H1 (cell line): ENCODE measurements around the gene POPDC3. TPM values are rescaled to one million over a fixed set of nuclear protein-coding genes. Genes with fewer than 3 reads are reported as not detected.

Experiments
- CTCF ChIA-PET: fragments of 300-600 bp; sonication (Branson Sonifier 250); formaldehyde crosslinking; loops from one replicate; lab custom pipeline; 2021; ENCODE audit not compliant: partially characterized antibody; lab: Charles Lee
- POLR2A ChIA-PET: fragments of 300-600 bp; sonication (Branson Sonifier 250); formaldehyde crosslinking; loops from one replicate; lab custom pipeline; 2021; ENCODE audit warnings: inconsistent platforms; ENCODE audit not compliant: partially characterized antibody; lab: Charles Lee
- DNase-seq, 2 experiments: peaks; one replicate each; pipeline versions ENCODE4 v3.0.0 to v3.0.0-alpha.2; 2010 to 2022; ENCODE audit warnings: low spot score in 2 of 2, low read depth in 1 of 2, mixed read lengths in 1 of 2
- FAIRE-seq: peaks from 2 replicates; lab custom pipeline; 2011; peaks lifted over from hg19 to GRCh38; lab: Jason Lieb, UNC
- H2AFZ ChIP-seq: 2 replicates; pipeline ENCODE4 v1.8.1; 2012; ENCODE audit warnings: low read length, inconsistent platforms
- H2AK5ac ChIP-seq: 2 replicates; pipeline ENCODE4 v1.6.1; 2013; ENCODE audit warnings: low read depth, low read length
- H2BK120ac ChIP-seq: replicated peaks from 2 replicates; pipeline ENCODE3; 2013; ENCODE audit warnings: low read depth, low read length, inconsistent platforms
- H2BK12ac ChIP-seq: 2 replicates; pipeline ENCODE4 v1.6.1; 2013; ENCODE audit warnings: low read depth, low read length
- H2BK15ac ChIP-seq: 2 replicates; pipeline ENCODE4 v1.6.1; 2013; ENCODE audit warnings: low read length
- H2BK20ac ChIP-seq: 2 replicates; pipeline ENCODE4 v1.6.1; 2013; ENCODE audit warnings: low read length
- H2BK5ac ChIP-seq: 2 replicates; pipeline ENCODE4 v1.6.1; 2013; ENCODE audit warnings: low read depth, low read length
- H3K14ac ChIP-seq: 2 replicates; pipeline ENCODE4 v1.6.1; 2013; ENCODE audit warnings: inconsistent platforms; ENCODE audit not compliant: insufficient read length
- H3K18ac ChIP-seq: 2 replicates; pipeline ENCODE4 v1.6.1; 2013; ENCODE audit warnings: low read length; ENCODE audit errors: extremely low read depth
- H3K23ac ChIP-seq: 2 replicates; pipeline ENCODE4 v1.6.1; 2013; ENCODE audit warnings: inconsistent platforms; ENCODE audit not compliant: insufficient read length
- H3K23me2 ChIP-seq: 2 replicates; pipeline ENCODE4 v1.6.1; 2013; ENCODE audit warnings: low read depth, low read length
- H3K27ac ChIP-seq: 2 replicates; pipeline ENCODE4 v1.6.1; 2011; ENCODE audit warnings: low read depth, low read length, inconsistent platforms
- H3K27me3 ChIP-seq, 4 experiments: replicated peaks in 1 of 4; 1 replicate in 1 of 4; 2 replicates in 3 of 4; pipeline versions ENCODE4 v1.6.1 to v1.8.1; 2011 to 2013; ENCODE audit warnings: low read length in 3 of 4, mild to moderate bottlenecking in 3 of 4, inconsistent platforms in 2 of 4, mixed read lengths in 2 of 4, moderate library complexity in 1 of 4; ENCODE audit not compliant: control insufficient read depth in 3 of 4, insufficient read depth in 3 of 4; ENCODE audit errors: extremely low read depth in 1 of 4
- H3K36me3 ChIP-seq, 4 experiments: 2 replicates each; pipeline versions ENCODE4 v1.6.1 to v1.8.1; 2011 to 2013; ENCODE audit warnings: mild to moderate bottlenecking in 4 of 4, low read length in 3 of 4, moderate library complexity in 2 of 4, control low read depth in 1 of 4, inconsistent platforms in 1 of 4; ENCODE audit not compliant: insufficient read depth in 4 of 4, control insufficient read depth in 2 of 4
- H3K4ac ChIP-seq: replicated peaks from 2 replicates; pipeline ENCODE3; 2013; ENCODE audit warnings: low read length, low read depth, mixed read lengths, inconsistent platforms; ENCODE audit not compliant: insufficient read length
- H3K4me1 ChIP-seq, 4 experiments: replicated peaks in 1 of 4; 1 replicate in 1 of 4; 2 replicates in 3 of 4; pipeline versions ENCODE4 v1.6.1 to v1.8.1; 2011 to 2013; ENCODE audit warnings: low read length in 3 of 4, inconsistent platforms in 2 of 4, mixed read lengths in 1 of 4; ENCODE audit not compliant: insufficient read depth in 4 of 4, control insufficient read depth in 3 of 4
- H3K4me2 ChIP-seq, 2 experiments: 2 replicates each; pipeline versions ENCODE4 v1.6.1 to v1.8.1; 2011 to 2013; ENCODE audit warnings: low read depth in 2 of 2, low read length in 2 of 2, control low read depth in 1 of 2, inconsistent platforms in 1 of 2, mild to moderate bottlenecking in 1 of 2; ENCODE audit not compliant: insufficient read depth in 1 of 2
- H3K4me3 ChIP-seq, 4 experiments: fragments of 200-600, 300-600 bp in 1 of 4; sonication (generic), shearing (Covaris generic), sonication (Bioruptor Twin) in 1 of 4; 2 replicates each; pipeline versions ENCODE4 v1.5.1 to v1.8.1; 2011 to 2016; ENCODE audit warnings: low read length in 4 of 4, low read depth in 3 of 4, control low read depth in 2 of 4, inconsistent platforms in 2 of 4, mild to moderate bottlenecking in 2 of 4, mixed read lengths in 1 of 4, moderate library complexity in 1 of 4; ENCODE audit not compliant: insufficient read depth in 2 of 4; ENCODE audit errors: extremely low read depth in 1 of 4
- H3K56ac ChIP-seq: replicated peaks from 2 replicates; pipeline ENCODE3; 2013; ENCODE audit warnings: low read depth, mild to moderate bottlenecking, mixed read lengths, low read length, inconsistent platforms; ENCODE audit not compliant: insufficient read length
- H3K79me1 ChIP-seq: 2 replicates; pipeline ENCODE4 v1.6.1; 2013; ENCODE audit warnings: low read depth, low read length, control low read depth
- H3K79me2 ChIP-seq, 2 experiments: 2 replicates each; pipeline versions ENCODE4 v1.6.1 to v1.8.1; 2012 to 2013; ENCODE audit warnings: low read length in 2 of 2, mild to moderate bottlenecking in 2 of 2, inconsistent platforms in 1 of 2; ENCODE audit not compliant: insufficient read depth in 2 of 2, control insufficient read depth in 1 of 2
- H3K9ac ChIP-seq, 4 experiments: replicated peaks in 1 of 4; 1 replicate in 1 of 4; 2 replicates in 3 of 4; pipeline versions ENCODE4 v1.6.1 to v1.8.1; 2011 to 2013; ENCODE audit warnings: low read depth in 3 of 4, low read length in 3 of 4, control low read depth in 2 of 4, mild to moderate bottlenecking in 2 of 4, moderate library complexity in 2 of 4, inconsistent platforms in 1 of 4; ENCODE audit errors: extremely low read depth in 1 of 4
- H3K9me3 ChIP-seq, 2 experiments: 2 replicates each; pipeline versions ENCODE4 v1.6.1 to v1.8.1; 2012 to 2013; ENCODE audit warnings: mild to moderate bottlenecking in 2 of 2, moderate library complexity in 2 of 2, control low read depth in 1 of 2, inconsistent platforms in 1 of 2, low read depth in 1 of 2, low read length in 1 of 2, mixed read lengths in 1 of 2; ENCODE audit not compliant: insufficient read depth in 2 of 2
- H4K20me1 ChIP-seq, 2 experiments: replicated peaks in 1 of 2; 2 replicates each; pipeline versions ENCODE3 to v1.8.1; 2011 to 2013; ENCODE audit warnings: inconsistent platforms in 2 of 2, low read length in 2 of 2, mild to moderate bottlenecking in 1 of 2; ENCODE audit not compliant: insufficient read depth in 2 of 2, control insufficient read depth in 1 of 2
- H4K5ac ChIP-seq: 2 replicates; pipeline ENCODE4 v1.6.1; 2013; ENCODE audit warnings: low read length, low read depth, mixed read lengths, inconsistent platforms; ENCODE audit not compliant: insufficient read length
- H4K8ac ChIP-seq: 2 replicates; pipeline ENCODE4 v1.8.0; 2013; ENCODE audit warnings: mild to moderate bottlenecking, moderate library complexity, low read length, inconsistent platforms; ENCODE audit not compliant: insufficient read depth; ENCODE audit errors: extremely low read depth
- H4K91ac ChIP-seq: replicated peaks from 2 replicates; pipeline ENCODE3; 2013; ENCODE audit warnings: low read length, mixed read lengths, inconsistent platforms; ENCODE audit not compliant: insufficient read length
- BCL11A ChIP-seq, 2 experiments: IDR thresholded peaks; one replicate each; pipeline ENCODE4 v1.6.1; 2011; ENCODE audit warnings: low read depth in 2 of 2, low read length in 2 of 2, mild to moderate bottlenecking in 2 of 2
- BRCA1 ChIP-seq: IDR thresholded peaks from 2 replicates; pipeline ENCODE4 v1.6.1; 2012; ENCODE audit warnings: low read depth, low read length, improper control_type of control experiment
- CBX8 ChIP-seq: fragments of 300-800, 300-1000 bp; sonication (generic); IDR thresholded peaks from 2 replicates; pipeline ENCODE4 v1.7.1; 2016; ENCODE audit warnings: low read depth, low read length, borderline replicate concordance
- CEBPB ChIP-seq: IDR thresholded peaks from 2 replicates; pipeline ENCODE4 v1.6.1; 2012; ENCODE audit warnings: low read depth, low read length
- CHD2 ChIP-seq: IDR thresholded peaks from 2 replicates; pipeline ENCODE4 v1.6.1; 2012; ENCODE audit warnings: low read length, improper control_type of control experiment
- CTBP2 ChIP-seq: IDR thresholded peaks from 2 replicates; pipeline ENCODE4 v1.7.0; 2011; ENCODE audit warnings: borderline replicate concordance, mild to moderate bottlenecking, moderate library complexity, mixed read lengths, low read length; ENCODE audit not compliant: insufficient read depth, insufficient read length
- EP300 ChIP-seq, 2 experiments: IDR thresholded peaks; 1 replicate in 1 of 2; 2 replicates in 1 of 2; pipeline ENCODE4 v1.6.1; 2011 to 2012; ENCODE audit warnings: low read depth in 2 of 2, low read length in 2 of 2, mild to moderate bottlenecking in 2 of 2, borderline replicate concordance in 1 of 2, inconsistent platforms in 1 of 2, moderate library complexity in 1 of 2
- EZH2 ChIP-seq: fragments of 200-600 bp; sonication (generic); IDR thresholded peaks from 2 replicates; pipeline ENCODE4 v1.7.1; 2012; ENCODE audit warnings: low read depth, mild to moderate bottlenecking, moderate library complexity, low read length, inconsistent platforms; ENCODE audit not compliant: severe bottlenecking
- KDM1A ChIP-seq: fragments of 200-600, 300-600 bp; sonication (generic); IDR thresholded peaks from 2 replicates; pipeline ENCODE4 v1.7.1; 2016; ENCODE audit warnings: mild to moderate bottlenecking, low read length, borderline replicate concordance
- KDM4A ChIP-seq: IDR thresholded peaks from one replicate; pipeline ENCODE4 v1.7.1; 2012; ENCODE audit warnings: low read depth, mild to moderate bottlenecking, moderate library complexity, low read length, inconsistent platforms; ENCODE audit not compliant: severe bottlenecking
- RFX5 ChIP-seq: IDR thresholded peaks from 2 replicates; pipeline ENCODE4 v1.6.1; 2011; ENCODE audit warnings: low read depth, low read length, improper control_type of control experiment, borderline replicate concordance
- SIN3A ChIP-seq, 2 experiments: IDR thresholded peaks in 1 of 2; conservative IDR thresholded peaks in 1 of 2; 2 replicates each; pipeline ENCODE4 v1.6.1; 2011 to 2012; ENCODE audit warnings: low read length in 2 of 2, improper control_type of control experiment in 1 of 2, low read depth in 1 of 2, mild to moderate bottlenecking in 1 of 2
- SIRT6 ChIP-seq: IDR thresholded peaks from one replicate; pipeline ENCODE4 v1.7.1; 2012; ENCODE audit warnings: low read length, inconsistent platforms
- SIX5 ChIP-seq: IDR thresholded peaks from 2 replicates; pipeline ENCODE4 v1.6.1; 2011; ENCODE audit warnings: mild to moderate bottlenecking, low read depth, low read length
- SP2 ChIP-seq: IDR thresholded peaks from 2 replicates; pipeline ENCODE4 v1.6.1; 2012; ENCODE audit warnings: mild to moderate bottlenecking, low read length, inconsistent platforms
- WGBS, 2 experiments: shearing (Covaris generic) in 1 of 2; methylation state at CpG; one replicate each; pipeline versions ENCODE4 v1.1.6 to v1.1.7; 2013 to 2015; ENCODE audit warnings: low lambda C conversion rate in 2 of 2, mixed read lengths in 2 of 2, inconsistent platforms in 1 of 2, low coverage in 1 of 2, missing lambda C conversion rate in 1 of 2; ENCODE audit not compliant: insufficient replicate concordance in 2 of 2, insufficient coverage in 1 of 2, insufficient read length in 1 of 2; ENCODE audit errors: extremely low coverage in 1 of 2, missing lambda C conversion rate in 1 of 2; 5-methylcytosine and 5-hydroxymethylcytosine counted together
- polyA plus RNA-seq, 7 experiments: library from polyadenylated mRNA; depleted of rRNA in 3 of 7; stranded (reverse) in 5 of 7; unstranded in 2 of 7; fragments of >200 nt in 5 of 7; fragments of 200-250 nt in 2 of 7; gene quantifications; 1 replicate in 5 of 7; 2 replicates in 1 of 7; 4 replicates in 1 of 7; pipeline versions ENCODE4 v1.2.1 to v1.2.3, GENCODE V29; 2011 to 2013; ENCODE audit warnings: missing spikeins in 2 of 7, mixed read lengths in 2 of 7
- total RNA-seq: library from RNA; stranded (reverse); fragmentation: NEBNext Ultra II Directional; extraction: Animal tissue kit (Norgen Biotek cat#: 25700); gene quantifications from 2 replicates; pipeline ENCODE4 v1.2.1, GENCODE V29; 2021

Gene POPDC3
- total and polyA plus RNA-seq, 2 of the 8 experiments (the other 6 are each of a cell fraction or from before 2014, with no cell fraction given) = 3.7 to 6.5 TPM

DNA sequence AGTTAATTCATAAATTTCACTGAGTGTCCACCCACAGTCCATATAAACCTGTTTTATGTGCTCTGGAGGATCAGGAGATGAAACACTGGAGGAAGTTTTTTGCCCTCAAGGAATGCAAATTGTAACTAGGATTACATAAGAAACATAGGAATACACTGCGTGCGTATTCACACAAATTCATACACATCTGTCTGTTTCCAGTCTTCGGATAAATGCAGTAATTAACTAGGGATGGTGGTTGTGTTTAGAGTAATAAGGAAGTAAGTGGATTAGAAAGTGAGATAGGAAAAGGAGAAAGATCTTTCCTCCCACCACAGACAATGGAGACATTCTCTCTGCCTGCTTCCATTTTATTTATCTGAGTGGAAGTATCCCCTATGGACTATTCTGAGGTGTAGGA lies 35.7 kb upstream of the POPDC3 start:
- H3K23ac ChIP-seq = no peak overlapping the region
- TF ChIP-seq SIN3A (conservative IDR thresholded peaks at IDR 0.05 in 1 of 2, IDR thresholded peaks at IDR 0.05 in 1 of 2; ENCODE audit: low read depth in 1 of 2, low read length in 2 of 2) = no peak
- no peak for TF ChIP-seq EZH2
- TF ChIP-seq SIX5 = no peak
- no peak for TF ChIP-seq KDM4A
- TF ChIP-seq CBX8 = no peak
- no peak for TF ChIP-seq CEBPB
- no peak for TF ChIP-seq SP2
- TF ChIP-seq CHD2 = no peak
- no peak for TF ChIP-seq KDM1A
- no peak for TF ChIP-seq BCL11A (IDR thresholded peaks at IDR 0.05; ENCODE audit: low read depth in 2 of 2, low read length in 2 of 2)
- TF ChIP-seq RFX5 = no peak
- no peak for TF ChIP-seq SIRT6
- TF ChIP-seq EP300 (IDR thresholded peaks at IDR 0.05; ENCODE audit: borderline replicate concordance in 1 of 2, low read depth in 2 of 2, low read length in 2 of 2) = no peak
- no peak for TF ChIP-seq CTBP2
- no peak for TF ChIP-seq BRCA1

More for the DNA sequence above, 35.7 kb upstream of the POPDC3 start:
- H3K79me1 ChIP-seq = no peaks in the 10 kb centered on the region
- WGBS, 2 experiments = 95% methylated on average over 3 of the region's 3 CpGs; no CpG with 5 or more reads in 1 of the 2 experiments
- H4K91ac ChIP-seq = no peak overlapping the region
- H3K4me1 ChIP-seq = no peaks in the 10 kb centered on the region
- no peak overlapping the region for H4K5ac ChIP-seq
- ChIA-PET CTCF (no interaction called here), POLR2A (no interaction called here)
- no peak overlapping the region for H3K9ac ChIP-seq
- H2BK12ac ChIP-seq = no peak overlapping the region
- no peak overlapping the region for H3K4me2 ChIP-seq
- H4K8ac ChIP-seq = no peak overlapping the region
- H2BK15ac ChIP-seq = no peak overlapping the region
- H4K20me1 ChIP-seq = no peaks in the 10 kb centered on the region
- H2BK120ac ChIP-seq = no peak overlapping the region
- H2AK5ac ChIP-seq = no peak overlapping the region
- no peak overlapping the region for H3K14ac ChIP-seq
- no peak for FAIRE-seq
- H3K79me2 ChIP-seq = no peaks in the 10 kb centered on the region
- H2AFZ ChIP-seq = no peak overlapping the region; the same call in 1 of the 2 replicates
- H2BK20ac ChIP-seq = no peak overlapping the region
- no peaks in the 10 kb centered on the region for H3K23me2 ChIP-seq
- H3K4me3 ChIP-seq = no peak overlapping the region
- H3K18ac ChIP-seq = no peak overlapping the region
- no peak overlapping the region for H3K4ac ChIP-seq
- no peaks in the 10 kb centered on the region for H3K9me3 ChIP-seq
- no peak for DNase-seq
- H3K27ac ChIP-seq = no peak overlapping the region
- H3K27me3 ChIP-seq = no peaks in the 10 kb centered on the region
- H2BK5ac ChIP-seq = no peak overlapping the region
- no peaks in the 10 kb centered on the region for H3K36me3 ChIP-seq
- no peak overlapping the region for H3K56ac ChIP-seq
